GM19395 (cell line): ENCODE measurements around the gene IDH1.
"Not testable (repeated sequence)": the region's sequence is repeated elsewhere in the genome, so short reads cannot be mapped to it uniquely, and the experiment has no call there.

Experiments used
- ATAC-seq: cut with Tn5 transposase; IDR thresholded peaks from one replicate; pipeline ENCODE4 v1.9.1; 2021; ENCODE audit warnings: mild to moderate bottlenecking, moderate library complexity; ENCODE audit not compliant: unreplicated experiment

IDH1 gene

DNA sequence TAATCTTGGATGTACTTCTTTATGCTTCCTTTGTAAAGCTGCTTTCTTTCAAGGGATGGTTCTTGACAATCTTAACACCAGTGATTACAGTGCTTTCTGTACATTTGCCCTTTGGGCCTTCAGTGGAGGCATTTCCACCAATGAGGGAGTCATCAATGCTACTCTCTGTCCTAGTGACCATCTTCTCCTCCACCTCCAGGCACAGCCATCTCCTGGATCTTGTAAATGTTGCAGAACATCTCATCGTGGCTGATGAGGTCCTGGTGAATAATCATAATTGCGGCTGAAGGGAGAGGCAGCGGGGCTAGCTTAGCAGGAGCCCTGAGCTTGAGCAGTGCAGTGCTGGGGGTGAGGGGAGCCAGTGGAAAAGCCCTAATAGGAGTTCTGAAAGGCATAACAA is 32.5 kb downstream of the IDH1 start:
- no peak for ATAC-seq

DNA sequence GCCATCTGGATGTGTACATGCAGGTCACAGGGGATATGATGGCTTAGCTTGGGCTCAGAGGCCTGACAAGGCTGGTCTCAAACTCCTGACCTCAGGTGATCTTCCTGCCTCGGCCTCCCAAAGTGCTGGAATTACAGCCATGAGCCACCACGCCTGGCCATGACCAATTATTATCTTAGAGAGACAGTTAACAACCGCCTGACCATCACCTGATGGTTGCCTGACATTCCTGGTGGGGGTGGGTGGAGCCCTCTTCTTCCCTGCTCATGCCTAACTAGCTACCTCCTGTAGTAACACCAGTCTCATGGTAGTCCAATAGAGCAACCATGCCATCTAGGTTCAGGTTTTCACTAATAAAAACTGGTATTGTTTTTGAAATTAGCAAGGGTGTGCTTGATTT is 33.0 kb downstream of the IDH1 start:
- ATAC-seq, result not testable (repeated sequence)

DNA sequence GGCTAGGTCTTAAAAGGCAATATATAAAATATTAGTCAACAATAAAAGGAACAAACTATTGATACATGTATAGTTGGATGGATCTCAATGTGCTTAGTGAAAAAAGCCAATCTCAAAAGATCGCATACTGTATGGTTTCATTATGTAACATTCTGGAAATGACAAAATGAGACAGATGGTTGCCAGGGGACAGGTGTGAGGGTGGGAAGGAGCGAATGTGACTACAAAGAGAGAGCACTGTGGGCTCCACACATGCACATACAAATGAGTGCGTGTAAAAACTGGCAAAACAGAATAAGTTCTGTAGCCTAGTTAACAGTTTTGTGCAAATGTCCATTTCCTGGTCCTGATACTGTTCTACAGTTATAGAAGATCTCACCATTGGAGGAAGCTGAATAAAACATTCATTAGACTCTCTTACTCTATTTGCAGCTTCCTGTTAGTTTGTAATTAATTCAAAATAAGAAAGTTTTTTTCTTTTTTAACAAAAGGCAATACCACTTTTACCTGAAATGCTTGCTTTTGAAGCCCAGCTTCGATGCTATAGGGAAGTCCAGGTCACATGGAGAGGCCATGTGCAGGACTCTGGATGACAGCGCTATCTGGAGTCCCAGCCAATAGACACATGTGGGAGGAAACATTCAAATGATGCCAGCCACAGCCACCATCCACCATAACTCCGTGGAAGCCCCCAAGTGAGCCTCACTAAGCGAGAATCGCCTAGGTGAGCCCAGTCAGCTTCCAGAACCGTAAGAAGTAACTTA is 44.0 kb downstream of the IDH1 start:
- no peak for ATAC-seq

DNA sequence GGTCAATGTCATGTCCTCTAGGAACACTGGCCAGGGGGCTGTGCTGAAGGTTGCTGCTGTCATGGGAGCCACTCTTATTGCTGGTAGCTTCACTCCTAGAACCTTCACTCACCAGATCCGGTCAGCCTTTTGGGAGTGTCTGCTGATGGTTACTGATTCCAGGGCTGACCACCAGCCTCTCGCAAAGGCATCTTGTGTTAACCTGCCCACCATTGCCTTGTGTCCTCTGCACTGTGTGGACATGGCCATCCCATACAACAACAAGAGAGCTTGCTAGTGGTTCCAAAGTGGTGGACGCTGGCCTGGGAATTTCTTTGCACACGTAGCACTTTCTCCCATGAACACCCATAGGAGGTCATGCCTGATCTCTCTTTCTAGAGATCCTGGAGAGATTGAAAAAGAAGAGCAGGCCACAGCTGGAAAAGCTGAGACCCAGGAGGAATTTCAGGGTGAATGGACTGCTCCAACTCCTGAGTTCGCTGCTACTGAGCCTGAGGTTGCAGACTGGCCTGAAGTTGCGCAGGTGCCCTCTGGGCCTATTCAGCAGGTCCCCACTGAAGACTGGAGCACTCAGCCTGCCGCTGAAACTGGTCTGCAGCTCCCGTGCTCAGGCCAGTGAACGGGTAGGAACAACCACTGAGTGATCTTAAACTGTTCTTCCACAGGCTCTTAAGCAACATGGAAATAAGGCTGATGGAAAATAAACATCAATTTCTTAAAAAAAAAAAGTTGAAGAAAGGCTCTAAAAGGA is 46.4 kb downstream of the IDH1 start:
- no peak for ATAC-seq

DNA sequence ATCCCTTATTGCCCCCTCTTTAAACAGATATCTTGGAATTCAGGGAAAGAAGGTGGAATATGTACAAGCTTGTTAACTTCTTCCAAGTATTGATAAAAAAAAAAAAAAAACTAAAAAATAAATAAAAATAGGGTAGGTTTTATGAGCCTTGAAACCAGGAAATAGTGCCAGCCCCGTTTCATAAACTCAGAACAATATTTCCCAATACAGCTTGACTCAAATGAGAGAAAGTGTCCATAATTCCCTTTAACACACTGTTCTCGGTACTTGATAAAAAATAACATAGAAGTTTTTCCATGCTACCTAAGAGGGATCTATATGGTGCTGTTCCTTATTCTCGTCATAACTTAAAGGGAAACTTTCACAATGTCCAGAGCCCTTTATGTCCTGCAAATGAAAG is 47.1 kb downstream of the IDH1 start:
- ATAC-seq, result no peak

- ATAC-seq, result no peak
These were observed 50.7 kb downstream of the IDH1 start for GRCh38 chr2:208204166-208204565.

DNA sequence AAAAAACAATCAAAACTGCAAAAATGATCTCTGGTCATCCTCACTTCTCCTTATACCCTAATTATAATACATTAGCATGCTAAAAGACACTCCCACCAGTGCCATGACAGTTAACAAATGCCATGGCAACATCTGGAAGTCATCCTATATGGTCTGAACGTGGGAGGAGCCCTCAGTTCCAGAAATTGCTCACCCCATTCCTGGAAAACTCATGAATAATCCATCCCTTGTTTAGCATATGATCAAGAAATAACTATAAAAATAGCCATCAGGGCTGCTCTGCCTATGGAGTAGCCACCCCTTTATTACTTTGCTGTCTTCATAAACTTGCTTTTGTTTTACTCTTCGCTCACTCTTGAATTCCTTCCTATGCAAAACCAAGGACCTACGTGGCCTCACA is 59.3 kb downstream of the IDH1 start:
- ATAC-seq, result no peak

- ATAC-seq, result no peak
These were observed 62.1 kb downstream of the IDH1 start for GRCh38 chr2:208192611-208193236.

GRCh38 chr2:208189810-208190503 is 64.9 kb downstream of the IDH1 start, which contains the start of gene C2orf80:
C2orf80 (minus strand) TSS chr2:208190030; CDS start chr2:208186986, 3,044 bp downstream.
- no peak for ATAC-seq

DNA sequence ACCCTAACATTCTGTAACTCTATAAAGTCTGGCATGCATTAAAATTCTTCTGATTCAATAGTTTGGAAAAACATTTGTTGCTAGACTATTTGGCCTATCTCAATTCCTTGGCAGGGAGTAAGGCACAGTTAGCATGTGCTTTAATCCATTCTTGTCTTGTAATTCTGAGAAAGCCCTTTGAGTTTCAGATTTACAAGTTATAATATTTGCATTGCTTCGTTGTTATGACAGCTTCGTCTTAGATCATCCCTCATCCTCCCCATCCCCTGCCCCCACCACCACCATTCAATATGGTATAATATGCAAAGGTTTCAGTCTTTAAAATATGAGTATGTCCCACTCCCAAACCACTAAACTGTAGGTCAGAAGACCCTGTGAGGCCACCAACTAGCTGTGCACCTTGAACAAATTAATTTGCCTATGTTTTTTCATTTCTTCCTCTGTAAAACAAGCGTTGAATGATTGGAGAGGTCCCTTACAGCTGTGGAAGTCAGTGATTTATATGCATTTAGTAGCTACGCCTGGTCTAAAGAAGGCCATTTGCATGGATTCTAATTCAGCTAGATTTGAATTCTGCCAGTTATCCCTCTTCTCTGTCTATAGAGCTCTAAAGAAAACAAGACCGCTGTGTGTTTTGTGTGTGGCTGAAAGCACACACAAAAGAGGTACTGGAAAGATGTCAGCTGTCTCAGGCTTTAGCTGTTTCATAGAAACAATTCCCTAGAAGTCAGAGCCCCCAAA is 65.6 kb downstream of the IDH1 start:
- ATAC-seq, result no peak

GRCh38 chr2:208186893-208187292 is 68.0 kb downstream of the IDH1 start:
- ATAC-seq, result no peak

- no peak for ATAC-seq
These were observed 68.4 kb downstream of the IDH1 start for GRCh38 chr2:208186465-208186864.
